ENCODE results near the gene SIRT7.

- TF ChIP-seq POLR2AphosphoS5 (IDR thresholded peaks at IDR 0.05) = no peak
- TF ChIP-seq POLR2A (IDR thresholded peaks at IDR 0.05) = no peak
- TF ChIP-seq, protein P1, sequence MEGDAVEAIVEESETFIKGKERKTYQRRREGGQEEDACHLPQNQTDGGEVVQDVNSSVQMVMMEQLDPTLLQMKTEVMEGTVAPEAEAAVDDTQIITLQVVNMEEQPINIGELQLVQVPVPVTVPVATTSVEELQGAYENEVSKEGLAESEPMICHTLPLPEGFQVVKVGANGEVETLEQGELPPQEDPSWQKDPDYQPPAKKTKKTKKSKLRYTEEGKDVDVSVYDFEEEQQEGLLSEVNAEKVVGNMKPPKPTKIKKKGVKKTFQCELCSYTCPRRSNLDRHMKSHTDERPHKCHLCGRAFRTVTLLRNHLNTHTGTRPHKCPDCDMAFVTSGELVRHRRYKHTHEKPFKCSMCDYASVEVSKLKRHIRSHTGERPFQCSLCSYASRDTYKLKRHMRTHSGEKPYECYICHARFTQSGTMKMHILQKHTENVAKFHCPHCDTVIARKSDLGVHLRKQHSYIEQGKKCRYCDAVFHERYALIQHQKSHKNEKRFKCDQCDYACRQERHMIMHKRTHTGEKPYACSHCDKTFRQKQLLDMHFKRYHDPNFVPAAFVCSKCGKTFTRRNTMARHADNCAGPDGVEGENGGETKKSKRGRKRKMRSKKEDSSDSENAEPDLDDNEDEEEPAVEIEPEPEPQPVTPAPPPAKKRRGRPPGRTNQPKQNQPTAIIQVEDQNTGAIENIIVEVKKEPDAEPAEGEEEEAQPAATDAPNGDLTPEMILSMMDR (IDR thresholded peaks at IDR 0.05) = no peak
- no peak for TF ChIP-seq EP300 (IDR thresholded peaks at IDR 0.05; ENCODE audit: low read depth)
These were observed 27.3 kb downstream of the SIRT7 start for GRCh38 chr17:81890447-81891302.

All from transverse colon (tissue), 4 donors.